ENCODE measurements around the gene PIP5K1B.

PIP5K1B gene

GRCh38 chr9:68919661-68920060 is 214.6 kb downstream of the PIP5K1B start:
- no peak for DNase-seq (ENCODE audit: low spot score)

GRCh38 chr9:68920921-68921320 is 215.9 kb downstream of the PIP5K1B start:
- DNase-seq (ENCODE audit: low spot score) = no peak

- DNase-seq (ENCODE audit: low spot score) = no peak
Observed at GRCh38 chr9:68923480-68923879, 218.4 kb downstream of the PIP5K1B start.

- no peak for DNase-seq (ENCODE audit: low spot score)
Observed at GRCh38 chr9:68925175-68925574, 220.1 kb downstream of the PIP5K1B start.

- no peak for DNase-seq (ENCODE audit: low spot score)
Observed at GRCh38 chr9:68927165-68927564, 222.1 kb downstream of the PIP5K1B start.

- no peak for DNase-seq (ENCODE audit: low spot score)
Observed at GRCh38 chr9:68931821-68932220, 226.8 kb downstream of the PIP5K1B start.

GRCh38 chr9:68932458-68932857 is 227.4 kb downstream of the PIP5K1B start:
- DNase-seq (ENCODE audit: low spot score) = no peak

- no peak for DNase-seq (ENCODE audit: low spot score)
Observed at GRCh38 chr9:68933434-68934328, 228.6 kb downstream of the PIP5K1B start.

GRCh38 chr9:68934329-68934644 is 229.2 kb downstream of the PIP5K1B start:
- no peak for DNase-seq (ENCODE audit: low spot score)

GRCh38 chr9:68940573-68940972 is 235.5 kb downstream of the PIP5K1B start:
- DNase-seq (ENCODE audit: low spot score) = no peak

GRCh38 chr9:68941780-68942459 is 236.9 kb downstream of the PIP5K1B start:
- no peak for DNase-seq (ENCODE audit: low spot score)

- no peak for DNase-seq (ENCODE audit: low spot score)
Observed at GRCh38 chr9:68942790-68943189, 237.8 kb downstream of the PIP5K1B start.

GRCh38 chr9:68947015-68947414 is 242.0 kb downstream of the PIP5K1B start:
- no peak for DNase-seq (ENCODE audit: low spot score)

- peak; percentile 1 for DNase-seq (ENCODE audit: low spot score)
Observed at GRCh38 chr9:68947842-68948569, 243.0 kb downstream of the PIP5K1B start.

GRCh38 chr9:68949271-68950000 is 244.4 kb downstream of the PIP5K1B start:
- no peak for DNase-seq (ENCODE audit: low spot score)

GRCh38 chr9:68950188-68950587 is 245.1 kb downstream of the PIP5K1B start:
- no peak for DNase-seq (ENCODE audit: low spot score)

- no peak for DNase-seq (ENCODE audit: low spot score)
Observed at GRCh38 chr9:68950689-68951088, 245.6 kb downstream of the PIP5K1B start.

GRCh38 chr9:68951879-68952659 is 247.0 kb downstream of the PIP5K1B start:
- DNase-seq (ENCODE audit: low spot score) = no peak

GRCh38 chr9:68953771-68954170 is 248.7 kb downstream of the PIP5K1B start:
- DNase-seq (ENCODE audit: low spot score) = no peak

GRCh38 chr9:68955330-68955729 is 250.3 kb downstream of the PIP5K1B start:
- DNase-seq (ENCODE audit: low spot score) = no peak

- DNase-seq (ENCODE audit: low spot score) = no peak
Observed at GRCh38 chr9:68957479-68957878, 252.4 kb downstream of the PIP5K1B start.
